Fibroblast of lung (primary cell): ENCODE results near the gene F10.

Experiments used
- CTCF ChIP-seq, 2 donors: IDR thresholded peaks in 1 of 2; conservative IDR thresholded peaks in 1 of 2; 1 replicate in 1 of 2; 2 replicates in 1 of 2; pipeline ENCODE4 v1.5.1; 2011 to 2012; ENCODE audit warnings: low read length in 2 of 2, control low read depth in 1 of 2, inconsistent platforms in 1 of 2, low read depth in 1 of 2, mild to moderate bottlenecking in 1 of 2
- EZH2 ChIP-seq: IDR thresholded peaks from 2 replicates; pipeline ENCODE4 v1.5.1; 2012; ENCODE audit warnings: low read length, control low read depth, mild to moderate bottlenecking; ENCODE audit errors: missing control alignments

GRCh38 chr13:113080361-113080831, 42.2 kb upstream of the F10 start:
- TF ChIP-seq EZH2 (no peak), CTCF (conservative IDR thresholded peaks at IDR 0.05 in 1 of 2, IDR thresholded peaks at IDR 0.05 in 1 of 2; ENCODE audit: low read depth in 1 of 2, low read length in 2 of 2) (no peak)
